ENCODE measurements around the gene BRINP3. TPM values are rescaled to one million over a fixed set of nuclear protein-coding genes. Genes with fewer than 3 reads are reported as not detected.

BRINP3 gene
- total RNA-seq, 1 donor from 2014 or later = 2.2 TPM

- Mint-ChIP-seq H3K27ac (ENCODE audit: unreplicated experiment) (no peak overlapping the region), H3K4me1 (ENCODE audit: unreplicated experiment) (no peaks in the 10 kb centered on the region), H3K4me3 (ENCODE audit: unreplicated experiment) (no peak overlapping the region), H3K9me3 (ENCODE audit: unreplicated experiment) (no peaks in the 10 kb centered on the region), H3K27me3 (ENCODE audit: unreplicated experiment) (no peaks in the 10 kb centered on the region), H3K36me3 (ENCODE audit: low read depth, unreplicated experiment) (no peaks in the 10 kb centered on the region)
- no peak for TF ChIP-seq CTCF (IDR thresholded peaks at IDR 0.05; ENCODE audit: unreplicated experiment)
- DNase-seq (ENCODE audit: low spot score) = no peak
Observed at GRCh38 chr1:190169311-190170067, 308.2 kb downstream of the BRINP3 start.

- Mint-ChIP-seq H3K9me3 (ENCODE audit: unreplicated experiment) (no peaks in the 10 kb centered on the region), H3K36me3 (ENCODE audit: low read depth, unreplicated experiment) (no peaks in the 10 kb centered on the region), H3K4me3 (ENCODE audit: unreplicated experiment) (no peak overlapping the region), H3K27me3 (ENCODE audit: unreplicated experiment) (no peaks in the 10 kb centered on the region), H3K4me1 (ENCODE audit: unreplicated experiment) (no peaks in the 10 kb centered on the region), H3K27ac (ENCODE audit: unreplicated experiment) (no peak overlapping the region)
- no peak for DNase-seq (ENCODE audit: low spot score)
- TF ChIP-seq CTCF (IDR thresholded peaks at IDR 0.05; ENCODE audit: unreplicated experiment) = no peak
Observed at GRCh38 chr1:190168893-190169280, 308.8 kb downstream of the BRINP3 start.

- H3K4me1 Mint-ChIP-seq (ENCODE audit: unreplicated experiment) = no peaks in the 10 kb centered on the region
- no peak overlapping the region for H3K4me3 Mint-ChIP-seq (ENCODE audit: unreplicated experiment)
- TF ChIP-seq CTCF (IDR thresholded peaks at IDR 0.05; ENCODE audit: unreplicated experiment) = no peak
- DNase-seq (ENCODE audit: low spot score) = no peak
- no peaks in the 10 kb centered on the region for H3K36me3 Mint-ChIP-seq (ENCODE audit: low read depth, unreplicated experiment)
- no peaks in the 10 kb centered on the region for H3K27me3 Mint-ChIP-seq (ENCODE audit: unreplicated experiment)
- no peaks in the 10 kb centered on the region for H3K9me3 Mint-ChIP-seq (ENCODE audit: unreplicated experiment)
- H3K27ac Mint-ChIP-seq (ENCODE audit: unreplicated experiment) = no peak overlapping the region
Observed at GRCh38 chr1:190168116-190168892, 309.4 kb downstream of the BRINP3 start.

GRCh38 chr1:190159146-190159545 is 318.5 kb downstream of the BRINP3 start:
- Mint-ChIP-seq H3K27me3 (ENCODE audit: unreplicated experiment) (no peaks in the 10 kb centered on the region), H3K36me3 (ENCODE audit: low read depth, unreplicated experiment) (no peaks in the 10 kb centered on the region), H3K4me1 (ENCODE audit: unreplicated experiment) (peaks cover 7% of the 10 kb centered on the region), H3K4me3 (ENCODE audit: unreplicated experiment) (no peak overlapping the region), H3K9me3 (ENCODE audit: unreplicated experiment) (no peaks in the 10 kb centered on the region), H3K27ac (ENCODE audit: unreplicated experiment) (no peak overlapping the region)
- DNase-seq (ENCODE audit: low spot score) = no peak
- no peak for TF ChIP-seq CTCF (IDR thresholded peaks at IDR 0.05; ENCODE audit: unreplicated experiment)

- H3K36me3 Mint-ChIP-seq (ENCODE audit: low read depth, unreplicated experiment) = no peaks in the 10 kb centered on the region
- no peak for TF ChIP-seq CTCF (IDR thresholded peaks at IDR 0.05; ENCODE audit: unreplicated experiment)
- H3K4me3 Mint-ChIP-seq (ENCODE audit: unreplicated experiment) = no peak overlapping the region
- no peaks in the 10 kb centered on the region for H3K9me3 Mint-ChIP-seq (ENCODE audit: unreplicated experiment)
- DNase-seq (ENCODE audit: low spot score) = no peak
- H3K27ac Mint-ChIP-seq (ENCODE audit: unreplicated experiment) = no peak overlapping the region
- no peaks in the 10 kb centered on the region for H3K27me3 Mint-ChIP-seq (ENCODE audit: unreplicated experiment)
- H3K4me1 Mint-ChIP-seq (ENCODE audit: unreplicated experiment) = peaks cover 7% of the 10 kb centered on the region
Observed at GRCh38 chr1:190154744-190155143, 322.9 kb downstream of the BRINP3 start.
